Measurements from ENCODE around the gene PTPRK. TPM values are rescaled to one million over a fixed set of nuclear protein-coding genes. Genes with fewer than 3 reads are reported as not detected.
"Not testable (repeated sequence)": the region's sequence is repeated elsewhere in the genome, so short reads cannot be mapped to it uniquely, and the experiment has no call there.

The PTPRK gene
- total and polyA plus RNA-seq, 3 experiments from 2014 or later, result 0.74 to 23.0 (median 21.3) TPM

GRCh38 chr6:128491610-128492206, 28.7 kb downstream of the PTPRK start:
- peak overlapping the region in 5 of 7 donors; percentile 1 to 51 (median 3) for H3K4me3 Mint-ChIP-seq
- Histone ChIP-seq H3K4me3 (ENCODE audit: low read length) (no peak overlapping the region), H3K27ac (ENCODE audit: low read depth, low read length) (no peak overlapping the region)

GRCh38 chr6:128491100-128491581, 29.3 kb downstream of the PTPRK start:
- no peak overlapping the region for H3K4me3 Mint-ChIP-seq
- no peak for DNase-seq
- no peaks in the 10 kb centered on the region for H3K4me1 Mint-ChIP-seq
- Histone ChIP-seq H3K27ac (ENCODE audit: low read depth, low read length) (no peak overlapping the region), H3K36me3 (ENCODE audit: insufficient read depth, low read length) (no peaks in the 10 kb centered on the region), H3K9me3 (ENCODE audit: low read length) (no peaks in the 10 kb centered on the region), H3K4me3 (ENCODE audit: low read length) (no peak overlapping the region), H3K4me1 (ENCODE audit: insufficient read depth, low read length) (no peaks in the 10 kb centered on the region), H3K27me3 (ENCODE audit: insufficient read depth, low read length, poor library complexity, severe bottlenecking) (no peaks in the 10 kb centered on the region)
- CTCF ChIA-PET, result no interaction called here
- H3K9me3 Mint-ChIP-seq, result no peaks in the 10 kb centered on the region
- no peak overlapping the region for H3K27ac Mint-ChIP-seq
- POLR2A ChIA-PET, result no interaction called here
- H3K36me3 Mint-ChIP-seq, result peaks cover 0 to 3% (median 0%) of the 10 kb centered on the region in 3 donors
- H3K27me3 Mint-ChIP-seq, result peaks cover 8 to 37% of the 10 kb centered on the region in 2 donors

More at GRCh38 chr6:128491610-128492206, 28.7 kb downstream of the PTPRK start:
- peak in 1 of 5 donors; percentile 8 for DNase-seq
- ChIA-PET POLR2A (no interaction called here), CTCF (no interaction called here)
- H3K27ac Mint-ChIP-seq, result no peak overlapping the region
- H3K4me1 Mint-ChIP-seq, result no peaks in the 10 kb centered on the region
- peaks cover 0 to 1% (median 0%) of the 10 kb centered on the region in 3 donors for H3K36me3 Mint-ChIP-seq
- peaks cover 8 to 33% of the 10 kb centered on the region in 2 donors for H3K27me3 Mint-ChIP-seq
- no peaks in the 10 kb centered on the region for H3K9me3 Mint-ChIP-seq
- Histone ChIP-seq H3K36me3 (ENCODE audit: insufficient read depth, low read length) (no peaks in the 10 kb centered on the region), H3K4me1 (ENCODE audit: insufficient read depth, low read length) (no peaks in the 10 kb centered on the region), H3K27me3 (ENCODE audit: insufficient read depth, low read length, poor library complexity, severe bottlenecking) (no peaks in the 10 kb centered on the region), H3K9me3 (ENCODE audit: low read length) (no peaks in the 10 kb centered on the region)

GRCh38 chr6:128487746-128488145, 32.7 kb downstream of the PTPRK start:
- peaks cover 5 to 38% of the 10 kb centered on the region in 2 donors for H3K27me3 Mint-ChIP-seq
- no peaks in the 10 kb centered on the region for H3K4me1 Mint-ChIP-seq
- H3K36me3 Mint-ChIP-seq, result peaks cover 0 to 2% (median 0%) of the 10 kb centered on the region in 3 donors
- Histone ChIP-seq H3K27me3 (ENCODE audit: insufficient read depth, low read length, poor library complexity, severe bottlenecking) (no peaks in the 10 kb centered on the region), H3K4me3 (ENCODE audit: low read length) (no peak overlapping the region), H3K27ac (ENCODE audit: low read depth, low read length) (no peak overlapping the region), H3K9me3 (ENCODE audit: low read length) (no peaks in the 10 kb centered on the region), H3K36me3 (ENCODE audit: insufficient read depth, low read length) (no peaks in the 10 kb centered on the region), H3K4me1 (ENCODE audit: insufficient read depth, low read length) (no peaks in the 10 kb centered on the region)
- POLR2A ChIA-PET, result no interaction called here
- H3K9me3 Mint-ChIP-seq, result no peaks in the 10 kb centered on the region
- no peak for DNase-seq
- CTCF ChIA-PET, result no interaction called here
- no peak overlapping the region for H3K4me3 Mint-ChIP-seq
- H3K27ac Mint-ChIP-seq, result no peak overlapping the region

- peaks cover 2 to 32% of the 10 kb centered on the region in 2 donors for H3K27me3 Mint-ChIP-seq
- no peaks in the 10 kb centered on the region for H3K9me3 ChIP-seq (ENCODE audit: low read length)
- H3K27ac ChIP-seq (ENCODE audit: low read depth, low read length), result no peak overlapping the region
- no peaks in the 10 kb centered on the region for H3K27me3 ChIP-seq (ENCODE audit: insufficient read depth, low read length, poor library complexity, severe bottlenecking)
- no peaks in the 10 kb centered on the region for H3K36me3 ChIP-seq (ENCODE audit: insufficient read depth, low read length)
- POLR2A ChIA-PET, result no interaction called here
- no peak overlapping the region for H3K4me3 Mint-ChIP-seq
- H3K36me3 Mint-ChIP-seq, result peaks cover 0 to 2% (median 0%) of the 10 kb centered on the region in 3 donors
- H3K27ac Mint-ChIP-seq, result no peak overlapping the region
- no peaks in the 10 kb centered on the region for H3K9me3 Mint-ChIP-seq
- CTCF ChIA-PET, result no interaction called here
- H3K4me1 Mint-ChIP-seq, result no peaks in the 10 kb centered on the region
- DNase-seq, result no peak
- no peaks in the 10 kb centered on the region for H3K4me1 ChIP-seq (ENCODE audit: insufficient read depth, low read length)
- no peak overlapping the region for H3K4me3 ChIP-seq (ENCODE audit: low read length)
Observed at GRCh38 chr6:128487055-128487454, 33.3 kb downstream of the PTPRK start.

- H3K4me3 ChIP-seq (ENCODE audit: low read length); H3K9me3 ChIP-seq (ENCODE audit: low read length); CTCF ChIA-PET: not testable (repeated sequence)
Observed at GRCh38 chr6:128486580-128486979, 33.8 kb downstream of the PTPRK start.

DNA sequence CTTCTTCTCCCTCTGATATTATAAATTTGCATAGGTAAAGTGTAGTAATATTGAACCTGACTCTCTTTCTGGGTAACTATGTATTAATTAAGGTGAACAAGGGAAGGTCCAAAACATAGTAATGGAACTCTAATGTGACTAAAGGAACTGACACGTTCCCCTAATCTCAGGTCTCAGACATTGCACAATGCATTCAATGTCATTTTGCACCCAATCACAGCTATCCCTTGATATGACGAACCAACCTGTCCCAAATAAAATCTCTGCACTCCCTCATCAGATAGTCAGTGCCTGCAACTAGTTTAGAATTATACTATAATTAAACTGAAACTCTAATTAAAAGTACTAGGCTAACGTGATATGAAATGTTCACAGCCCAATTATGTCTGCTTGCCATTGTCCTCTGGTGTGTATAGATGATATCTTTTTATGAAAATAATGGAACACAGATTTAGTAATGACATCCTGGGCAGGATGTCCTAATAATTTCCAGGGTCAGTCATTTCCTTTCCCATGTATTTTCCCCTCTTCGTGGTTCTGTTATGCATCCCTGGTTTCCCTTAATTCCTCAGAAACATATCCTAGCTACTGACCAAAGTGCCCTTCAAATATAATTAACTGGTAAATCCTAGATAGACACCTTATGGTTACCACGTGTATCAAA, 36.8 kb downstream of the PTPRK start:
- H3K4me1 ChIP-seq (ENCODE audit: insufficient read depth, low read length), result peaks cover 4% of the 10 kb centered on the region
- Mint-ChIP-seq H3K9me3 (no peaks in the 10 kb centered on the region), H3K4me1 (peaks cover 2 to 8% (median 4%) of the 10 kb centered on the region in 3 donors), H3K36me3 (peaks cover 0 to 2% (median 0%) of the 10 kb centered on the region in 3 donors), H3K4me3 (no peak overlapping the region), H3K27me3 (peaks cover 2 to 15% of the 10 kb centered on the region in 2 donors), H3K27ac (no peak overlapping the region)
- H3K27me3 ChIP-seq (ENCODE audit: insufficient read depth, low read length, poor library complexity, severe bottlenecking), result no peaks in the 10 kb centered on the region
- H3K36me3 ChIP-seq (ENCODE audit: insufficient read depth, low read length), result no peaks in the 10 kb centered on the region
- ChIA-PET CTCF (no interaction called here), POLR2A (no interaction called here)
- no peak overlapping the region for H3K4me3 ChIP-seq (ENCODE audit: low read length)
- DNase-seq, result no peak
- no peak overlapping the region for H3K27ac ChIP-seq (ENCODE audit: low read depth, low read length)
- no peaks in the 10 kb centered on the region for H3K9me3 ChIP-seq (ENCODE audit: low read length)

More at GRCh38 chr6:128486580-128486979, 33.8 kb downstream of the PTPRK start:
- DNase-seq; H3K4me3 Mint-ChIP-seq; H3K27me3 ChIP-seq (ENCODE audit: insufficient read depth, low read length, poor library complexity, severe bottlenecking); H3K27ac ChIP-seq (ENCODE audit: low read depth, low read length); H3K4me1 ChIP-seq (ENCODE audit: insufficient read depth, low read length); H3K27ac Mint-ChIP-seq; H3K9me3 Mint-ChIP-seq; POLR2A ChIA-PET; H3K36me3 ChIP-seq (ENCODE audit: insufficient read depth, low read length); H3K36me3 Mint-ChIP-seq; H3K4me1 Mint-ChIP-seq: not testable (repeated sequence)
- H3K27me3 Mint-ChIP-seq, result peaks cover 0 to 27% of the 10 kb centered on the region in 2 donors

DNA sequence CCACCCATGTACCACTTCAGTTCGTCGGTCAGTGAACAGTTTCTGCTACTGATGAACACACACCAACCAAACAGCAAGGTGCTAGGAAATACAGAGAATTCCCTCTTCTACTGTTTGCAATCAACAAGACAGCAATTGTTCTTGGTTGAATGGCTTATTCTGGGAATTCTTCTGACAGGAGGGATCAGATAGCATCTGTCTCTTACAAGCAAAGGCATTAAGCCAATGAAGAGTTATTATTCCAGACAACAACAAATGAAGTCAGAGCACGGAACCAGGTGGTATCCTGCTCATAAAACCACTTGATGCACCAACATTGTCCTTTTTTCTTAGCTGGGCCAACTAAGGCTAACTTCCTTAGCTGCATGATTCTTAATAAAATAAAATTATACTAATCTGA, 37.8 kb downstream of the PTPRK start:
- H3K9me3 ChIP-seq (ENCODE audit: low read length), result no peaks in the 10 kb centered on the region
- no peaks in the 10 kb centered on the region for H3K27me3 ChIP-seq (ENCODE audit: insufficient read depth, low read length, poor library complexity, severe bottlenecking)
- Mint-ChIP-seq H3K4me1 (peaks cover 8 to 17% (median 12%) of the 10 kb centered on the region in 3 donors), H3K36me3 (peaks cover 0 to 2% (median 0%) of the 10 kb centered on the region in 3 donors), H3K27me3 (peaks cover 2 to 11% of the 10 kb centered on the region in 2 donors), H3K4me3 (no peak overlapping the region), H3K27ac (no peak overlapping the region), H3K9me3 (no peaks in the 10 kb centered on the region)
- DNase-seq, result no peak
- H3K27ac ChIP-seq (ENCODE audit: low read depth, low read length), result no peak overlapping the region
- H3K36me3 ChIP-seq (ENCODE audit: insufficient read depth, low read length), result no peaks in the 10 kb centered on the region
- CTCF ChIA-PET, result no interaction called here
- POLR2A ChIA-PET, result no interaction called here
- H3K4me1 ChIP-seq (ENCODE audit: insufficient read depth, low read length), result peaks cover 10% of the 10 kb centered on the region
- no peak overlapping the region for H3K4me3 ChIP-seq (ENCODE audit: low read length)

DNA sequence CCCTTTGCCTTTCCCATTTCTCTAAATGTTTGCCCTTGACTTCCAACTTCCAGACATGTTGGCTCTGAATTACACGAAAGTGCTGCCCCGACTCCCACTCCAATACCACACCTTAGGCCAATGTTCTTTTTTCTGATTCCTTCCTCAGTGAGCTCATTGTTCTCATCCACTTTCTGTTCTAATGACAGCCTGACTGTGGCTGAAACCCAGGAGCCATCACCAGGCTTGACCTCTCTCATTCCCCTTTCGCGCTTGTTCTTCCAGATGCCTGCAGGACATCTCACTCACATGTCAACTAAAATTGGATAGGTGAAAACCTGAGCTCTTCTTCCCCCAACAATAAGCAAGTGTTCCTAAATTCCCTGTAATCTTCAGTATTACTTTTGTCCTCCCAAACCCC, 40.4 kb downstream of the PTPRK start:
- Mint-ChIP-seq H3K27me3 (peaks cover 2 to 7% of the 10 kb centered on the region in 2 donors), H3K27ac (no peak overlapping the region), H3K4me3 (peak overlapping the region in 1 of 7 donors; percentile 55), H3K9me3 (no peaks in the 10 kb centered on the region), H3K4me1 (peaks cover 8 to 17% (median 12%) of the 10 kb centered on the region in 3 donors), H3K36me3 (peaks cover 0 to 1% (median 0%) of the 10 kb centered on the region in 3 donors)
- CTCF ChIA-PET, result no interaction called here
- DNase-seq, result no peak
- H3K4me3 ChIP-seq (ENCODE audit: low read length), result no peak overlapping the region
- H3K27me3 ChIP-seq (ENCODE audit: insufficient read depth, low read length, poor library complexity, severe bottlenecking), result no peaks in the 10 kb centered on the region
- H3K36me3 ChIP-seq (ENCODE audit: insufficient read depth, low read length), result no peaks in the 10 kb centered on the region
- H3K4me1 ChIP-seq (ENCODE audit: insufficient read depth, low read length), result peaks cover 10% of the 10 kb centered on the region
- POLR2A ChIA-PET, result no interaction called here
- no peak overlapping the region for H3K27ac ChIP-seq (ENCODE audit: low read depth, low read length)
- no peaks in the 10 kb centered on the region for H3K9me3 ChIP-seq (ENCODE audit: low read length)

Measured in CD8-positive, alpha-beta memory T cell (primary cell).